ENCODE results near the gene PRDX1.

DNA sequence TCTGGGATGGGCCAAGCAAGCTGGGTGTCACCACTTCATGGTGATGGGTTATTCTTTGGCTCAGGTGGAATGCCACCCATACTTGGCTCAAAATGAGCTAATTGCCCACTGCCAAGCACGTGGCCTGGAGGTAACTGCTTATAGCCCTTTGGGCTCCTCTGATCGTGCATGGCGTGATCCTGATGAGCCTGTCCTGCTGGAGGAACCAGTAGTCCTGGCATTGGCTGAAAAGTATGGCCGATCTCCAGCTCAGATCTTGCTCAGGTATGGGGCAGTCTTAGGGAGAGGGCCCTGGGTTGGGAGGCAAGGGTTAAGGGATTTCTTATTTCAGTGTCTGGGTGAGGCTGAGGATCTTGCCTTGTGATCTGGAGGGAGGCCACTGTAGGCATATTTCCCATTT lies 46.7 kb upstream of the PRDX1 start:
- TF ChIP-seq, protein P1, sequence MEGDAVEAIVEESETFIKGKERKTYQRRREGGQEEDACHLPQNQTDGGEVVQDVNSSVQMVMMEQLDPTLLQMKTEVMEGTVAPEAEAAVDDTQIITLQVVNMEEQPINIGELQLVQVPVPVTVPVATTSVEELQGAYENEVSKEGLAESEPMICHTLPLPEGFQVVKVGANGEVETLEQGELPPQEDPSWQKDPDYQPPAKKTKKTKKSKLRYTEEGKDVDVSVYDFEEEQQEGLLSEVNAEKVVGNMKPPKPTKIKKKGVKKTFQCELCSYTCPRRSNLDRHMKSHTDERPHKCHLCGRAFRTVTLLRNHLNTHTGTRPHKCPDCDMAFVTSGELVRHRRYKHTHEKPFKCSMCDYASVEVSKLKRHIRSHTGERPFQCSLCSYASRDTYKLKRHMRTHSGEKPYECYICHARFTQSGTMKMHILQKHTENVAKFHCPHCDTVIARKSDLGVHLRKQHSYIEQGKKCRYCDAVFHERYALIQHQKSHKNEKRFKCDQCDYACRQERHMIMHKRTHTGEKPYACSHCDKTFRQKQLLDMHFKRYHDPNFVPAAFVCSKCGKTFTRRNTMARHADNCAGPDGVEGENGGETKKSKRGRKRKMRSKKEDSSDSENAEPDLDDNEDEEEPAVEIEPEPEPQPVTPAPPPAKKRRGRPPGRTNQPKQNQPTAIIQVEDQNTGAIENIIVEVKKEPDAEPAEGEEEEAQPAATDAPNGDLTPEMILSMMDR (IDR thresholded peaks at IDR 0.05; ENCODE audit: low read length): no peak
- TF ChIP-seq EZH2 (optimal IDR thresholded peaks at IDR 0.05; ENCODE audit: low read depth, low read length) (no peak), EZH2phosphoT487 (IDR thresholded peaks at IDR 0.05; ENCODE audit: low read length) (no peak)
